HS-27A (cell line): ENCODE data around the gene EML5.
"Not testable (repeated sequence)": the region's sequence is repeated elsewhere in the genome, so short reads cannot be mapped to it uniquely, and the experiment has no call there.

Experiments
- DNase-seq: peaks from one replicate; pipeline ENCODE4 v3.0.0-alpha.2; 2012; ENCODE audit warnings: low read depth, missing footprints

Gene EML5

DNA sequence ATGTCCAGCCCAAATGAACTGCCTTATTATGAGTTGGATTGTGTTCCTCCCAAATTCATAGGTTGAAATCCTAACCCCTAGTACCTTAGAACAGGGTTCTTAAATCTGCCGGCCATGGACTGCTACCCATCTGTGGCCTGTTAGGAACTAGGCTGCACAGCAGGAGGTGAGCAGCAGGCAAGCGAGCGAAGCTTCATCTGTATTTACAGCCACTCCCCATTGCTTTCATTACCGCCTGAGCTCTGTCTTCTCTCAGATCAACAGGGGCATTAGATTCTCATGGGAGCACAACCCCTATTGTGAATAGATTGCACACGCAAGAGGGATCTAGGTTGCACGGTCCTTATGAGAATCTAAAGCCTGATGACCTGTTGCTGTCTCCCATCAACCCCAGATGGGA, 9.8 kb upstream of the EML5 start:
- no peak for DNase-seq

DNA sequence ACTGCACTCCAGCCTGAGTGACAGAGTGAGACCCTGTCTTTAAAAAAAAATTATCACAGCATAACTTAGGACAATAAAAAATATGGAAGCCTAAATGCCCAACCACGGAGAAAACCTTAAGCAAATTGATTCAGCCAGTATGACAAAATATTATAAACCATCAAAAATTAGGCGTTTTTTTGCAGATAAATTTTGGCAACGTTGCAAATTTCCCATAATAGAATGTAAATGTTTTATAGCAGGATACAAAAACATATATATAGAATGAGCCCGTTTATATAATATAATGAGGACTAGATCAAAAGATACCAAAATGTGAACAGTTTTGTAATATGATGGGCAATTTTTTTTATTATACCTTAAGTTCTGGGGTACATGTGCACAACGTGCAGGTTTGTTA, 6.8 kb upstream of the EML5 start:
- DNase-seq = no peak

GRCh38 chr14:88798156-88798555, 5.4 kb upstream of the EML5 start:
- DNase-seq = no peak

- no peak for DNase-seq
Observed at GRCh38 chr14:88793259-88793625, 489 bp upstream of the EML5 start.

- DNase-seq = no peak
Observed at GRCh38 chr14:88791629-88792472, 902 bp downstream of the EML5 start.

GRCh38 chr14:88791252-88791621, 1.5 kb downstream of the EML5 start:
- no peak for DNase-seq

GRCh38 chr14:88790501-88791251, 2.1 kb downstream of the EML5 start:
- DNase-seq = no peak

DNA sequence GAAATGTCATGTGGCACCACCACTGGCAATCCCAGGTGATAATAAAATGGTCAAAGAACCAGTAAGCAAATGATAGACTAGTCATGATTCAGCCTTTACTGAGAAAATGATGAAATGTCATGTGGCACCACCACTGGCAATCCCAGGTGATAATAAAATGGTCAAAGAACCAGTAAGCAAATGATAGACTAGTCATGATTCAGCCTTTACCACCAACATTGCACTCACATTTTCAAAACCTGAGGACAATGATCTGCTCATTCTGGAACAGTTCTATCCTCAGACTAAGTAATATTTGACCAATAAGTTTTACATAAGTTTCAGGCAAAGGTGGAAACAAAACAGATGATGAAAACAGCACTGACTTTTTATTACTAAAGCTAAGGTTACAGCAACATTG, 3.2 kb downstream of the EML5 start:
- not testable (repeated sequence) for DNase-seq

DNA sequence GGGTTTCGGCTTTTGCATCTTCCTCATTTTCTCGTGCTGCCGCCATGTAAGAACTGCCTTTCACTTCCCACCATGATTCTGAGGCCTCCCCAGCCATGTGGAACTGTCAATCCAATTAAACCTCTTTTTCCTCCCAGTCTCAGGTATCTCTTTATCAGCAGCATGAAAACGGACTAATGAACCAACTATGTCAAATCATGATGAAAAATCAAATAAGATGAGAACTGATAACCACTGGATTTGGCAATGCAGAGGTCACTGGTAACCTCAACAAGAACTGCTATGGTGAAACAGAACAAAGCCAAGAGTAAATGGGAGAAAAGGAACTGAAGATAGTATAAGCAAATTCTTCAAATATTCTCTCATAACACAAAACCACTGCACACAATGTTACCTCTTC, 6.0 kb downstream of the EML5 start:
- DNase-seq = no peak

- DNase-seq = no peak
Observed at GRCh38 chr14:88785911-88786310, 6.8 kb downstream of the EML5 start.

DNA sequence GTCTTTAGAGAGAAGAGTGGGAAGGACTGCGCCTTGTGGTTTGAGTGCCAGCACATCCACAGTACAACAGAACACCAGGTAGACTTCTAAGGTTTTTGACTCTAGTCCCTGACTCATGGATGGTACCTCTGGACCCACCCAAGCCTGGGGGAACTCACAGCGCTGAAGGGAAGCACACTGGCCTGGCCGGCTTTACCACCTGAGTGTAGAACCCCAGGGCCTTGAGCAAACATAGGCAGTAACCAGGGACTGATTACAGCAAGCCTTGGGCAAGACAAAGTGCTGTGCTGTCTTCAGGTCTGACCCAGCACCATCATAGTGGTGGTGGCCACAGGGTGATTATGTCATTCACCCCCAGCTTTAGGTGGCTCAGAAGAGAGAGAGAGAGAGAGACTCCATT, 17.2 kb downstream of the EML5 start:
- DNase-seq = no peak

DNA sequence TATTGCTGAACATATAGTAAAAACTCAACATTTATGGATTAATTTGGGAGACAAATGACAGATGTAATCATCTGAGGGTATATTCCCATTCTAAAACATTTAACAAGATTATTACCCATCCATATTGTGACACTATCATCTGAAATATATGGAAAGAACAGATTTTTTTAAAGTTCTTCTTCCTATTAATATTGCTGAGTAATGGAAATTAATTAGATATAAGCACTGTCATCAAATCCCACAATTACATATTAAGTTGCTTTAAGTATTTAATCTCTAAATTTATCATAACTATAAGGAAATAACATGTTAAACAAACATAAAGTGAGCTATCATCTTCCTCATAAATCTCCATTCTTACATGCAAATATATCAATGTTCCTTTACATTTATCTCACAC, 22.0 kb downstream of the EML5 start:
- no peak for DNase-seq

DNA sequence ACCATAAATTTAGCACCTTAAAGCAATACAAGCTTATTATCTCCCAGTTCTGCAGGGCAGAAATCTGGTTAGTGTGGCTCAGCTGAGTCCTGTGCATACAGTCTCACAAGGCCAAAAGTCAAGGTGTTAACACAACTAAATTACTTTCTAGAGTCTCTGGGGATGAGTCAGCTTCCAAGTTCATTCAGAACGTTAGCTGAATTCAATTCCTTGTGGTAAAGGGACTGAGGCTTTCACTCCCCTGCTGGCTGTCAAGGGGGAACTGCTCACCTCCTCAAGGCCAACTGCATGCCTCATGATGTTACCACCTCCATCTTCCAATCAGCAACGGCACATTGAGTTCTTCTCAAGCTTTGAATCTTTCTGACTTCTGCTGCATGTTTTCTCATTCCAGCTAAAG, 27.6 kb downstream of the EML5 start:
- no peak for DNase-seq

- DNase-seq = no peak
Observed at GRCh38 chr14:88753873-88754272, 38.9 kb downstream of the EML5 start.

DNA sequence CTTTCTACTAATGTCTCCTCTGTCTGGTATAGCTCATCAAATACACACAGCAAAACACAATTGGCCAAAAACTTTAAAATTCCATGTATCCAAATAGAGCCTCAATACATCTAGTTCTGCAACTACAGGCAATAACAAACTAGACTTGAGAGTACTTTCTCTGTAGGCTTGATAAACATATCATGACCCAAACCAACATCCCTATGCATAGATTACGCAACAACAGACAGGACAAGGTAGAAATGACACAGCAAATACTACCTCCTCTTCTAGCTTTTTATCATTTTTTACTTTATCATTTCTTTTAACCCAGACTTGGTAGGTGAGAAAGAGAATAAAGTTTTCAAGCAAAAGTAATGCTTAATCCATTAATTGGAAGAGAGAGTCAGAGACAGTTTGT, 41.8 kb downstream of the EML5 start:
- DNase-seq = no peak

DNA sequence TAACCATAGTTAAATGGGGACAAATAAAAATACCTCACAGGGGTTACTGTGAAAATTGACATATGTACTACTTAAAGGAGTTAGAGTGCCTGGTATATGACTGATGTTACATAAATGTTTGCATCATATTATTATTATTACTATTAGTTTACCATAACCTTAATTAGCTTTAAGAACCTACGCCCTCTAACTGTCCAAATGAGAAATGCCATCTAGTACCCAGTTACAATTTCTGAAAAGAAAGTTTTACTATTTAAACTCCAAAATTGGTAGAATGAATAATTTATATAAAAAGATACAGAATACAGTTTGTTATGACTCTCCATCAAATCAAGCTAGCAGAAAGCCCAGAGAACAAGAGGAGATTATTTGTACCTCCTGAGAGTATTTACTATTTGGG, 42.3 kb downstream of the EML5 start:
- DNase-seq = no peak

DNA sequence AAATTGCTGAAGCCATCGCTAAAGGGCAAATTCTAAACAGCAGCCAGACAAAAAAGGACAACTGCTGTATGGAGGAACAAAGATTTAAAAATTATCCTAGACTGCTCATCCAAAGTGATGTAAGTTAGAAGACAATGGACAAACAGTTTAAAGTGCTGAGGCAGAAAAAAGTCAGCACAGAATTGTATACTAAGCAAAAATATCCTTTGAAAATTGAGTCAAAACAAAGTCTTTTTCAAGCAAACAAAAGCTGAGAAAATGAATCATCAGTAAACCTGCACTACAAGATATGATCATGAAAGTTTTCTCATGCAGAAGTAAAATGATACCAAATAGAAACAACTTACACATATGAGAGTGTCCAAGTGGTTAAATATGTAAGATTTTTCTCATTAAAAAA, 43.6 kb downstream of the EML5 start:
- DNase-seq = no peak

GRCh38 chr14:88748288-88748687, 44.5 kb downstream of the EML5 start:
- no peak for DNase-seq

- DNase-seq = no peak
Observed at GRCh38 chr14:88746052-88746451, 46.7 kb downstream of the EML5 start.

- DNase-seq = no peak
Observed at GRCh38 chr14:88737245-88737644, 55.5 kb downstream of the EML5 start.

GRCh38 chr14:88733121-88733520, 59.6 kb downstream of the EML5 start:
- DNase-seq = no peak

GRCh38 chr14:88729159-88729558, 63.6 kb downstream of the EML5 start:
- DNase-seq = no peak

DNA sequence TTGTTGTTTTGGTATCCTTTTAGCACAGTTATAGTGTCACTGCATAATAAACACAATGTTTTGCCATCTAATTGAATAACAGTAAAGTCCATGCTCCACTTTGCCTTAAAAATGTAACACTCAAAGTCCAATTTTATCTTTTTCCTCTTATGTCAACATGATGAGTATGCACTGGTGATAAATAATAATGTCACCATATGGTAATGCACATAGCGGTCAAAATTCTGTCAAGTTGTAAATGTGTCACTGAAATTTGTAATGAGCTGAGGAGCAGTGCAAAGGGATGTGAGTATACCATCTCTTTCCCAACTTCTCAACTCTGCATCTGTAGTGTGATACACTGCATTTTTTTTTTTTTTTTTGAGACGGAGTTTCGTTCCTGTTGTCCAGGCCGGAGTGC, 65.7 kb downstream of the EML5 start:
- DNase-seq = no peak

GRCh38 chr14:88710709-88711108, 82.0 kb downstream of the EML5 start:
- DNase-seq = no peak
